Omental fat pad (tissue), 4 donors: ENCODE results near the gene SLC27A2. TPM values are rescaled to one million over a fixed set of nuclear protein-coding genes. Genes with fewer than 3 reads are reported as not detected.
"Not testable (repeated sequence)": the region's sequence is repeated elsewhere in the genome, so short reads cannot be mapped to it uniquely, and the experiment has no call there.

Experiments
- ATAC-seq: fragments of 150-250 bp; one replicate; pipeline ENCODE4 v1.9.1; 2016; ENCODE audit warnings: mild to moderate bottlenecking, moderate library complexity; ENCODE audit not compliant: low FRiP score
- DNase-seq: peaks from one replicate; pipeline ENCODE4 v3.0.0-alpha.2; 2019; ENCODE audit warnings: low spot score
- total RNA-seq, 4 donors: library from RNA; depleted of rRNA; stranded (reverse); fragments of >200 nt; gene quantifications; one replicate each; pipeline ENCODE4 v1.1.0, GENCODE V29; 2016
- TF ChIP-seq, protein P1 (sequence below), 3 donors: fragments of 450-650 bp; IDR thresholded peaks; one replicate each; pipeline ENCODE4 v1.5.1; 2016 to 2017; ENCODE audit warnings: antibody characterized with exemption in 3 of 3, mild to moderate bottlenecking in 3 of 3, moderate library complexity in 2 of 3

The SLC27A2 gene
- total RNA-seq, 4 donors from 2014 or later, result 1.6 to 11.4 (median 5.5) TPM

DNA sequence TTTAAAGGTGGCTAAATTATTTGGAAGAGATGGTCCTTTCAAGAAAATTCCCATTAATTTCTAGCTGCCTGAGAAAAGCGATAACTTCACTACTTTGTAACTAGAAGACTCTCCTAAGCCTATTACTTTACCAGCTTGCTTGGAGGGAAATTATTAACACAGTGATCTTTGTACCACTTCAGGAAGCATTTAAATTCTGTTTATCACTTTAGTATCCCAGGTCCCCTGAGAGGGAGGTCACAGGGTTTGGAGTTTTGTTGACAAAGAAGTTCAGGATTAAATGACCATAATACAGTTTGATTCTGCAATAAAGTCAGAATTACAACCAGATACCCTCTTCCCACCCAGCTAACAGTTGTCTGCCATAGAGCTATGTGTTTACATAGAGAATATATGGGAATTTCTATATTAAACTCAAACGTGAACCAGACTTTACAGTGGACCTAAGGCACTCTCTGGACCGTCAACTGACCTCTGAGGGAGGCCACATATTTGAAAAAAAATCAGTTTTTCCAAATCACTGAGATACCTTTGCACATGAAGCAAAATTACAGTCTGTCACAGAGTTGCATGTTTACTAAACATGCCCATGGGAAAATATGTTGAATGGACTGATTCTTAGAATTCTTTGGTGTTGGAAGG, 3.0 kb downstream of the SLC27A2 start:
- TF ChIP-seq, protein P1, sequence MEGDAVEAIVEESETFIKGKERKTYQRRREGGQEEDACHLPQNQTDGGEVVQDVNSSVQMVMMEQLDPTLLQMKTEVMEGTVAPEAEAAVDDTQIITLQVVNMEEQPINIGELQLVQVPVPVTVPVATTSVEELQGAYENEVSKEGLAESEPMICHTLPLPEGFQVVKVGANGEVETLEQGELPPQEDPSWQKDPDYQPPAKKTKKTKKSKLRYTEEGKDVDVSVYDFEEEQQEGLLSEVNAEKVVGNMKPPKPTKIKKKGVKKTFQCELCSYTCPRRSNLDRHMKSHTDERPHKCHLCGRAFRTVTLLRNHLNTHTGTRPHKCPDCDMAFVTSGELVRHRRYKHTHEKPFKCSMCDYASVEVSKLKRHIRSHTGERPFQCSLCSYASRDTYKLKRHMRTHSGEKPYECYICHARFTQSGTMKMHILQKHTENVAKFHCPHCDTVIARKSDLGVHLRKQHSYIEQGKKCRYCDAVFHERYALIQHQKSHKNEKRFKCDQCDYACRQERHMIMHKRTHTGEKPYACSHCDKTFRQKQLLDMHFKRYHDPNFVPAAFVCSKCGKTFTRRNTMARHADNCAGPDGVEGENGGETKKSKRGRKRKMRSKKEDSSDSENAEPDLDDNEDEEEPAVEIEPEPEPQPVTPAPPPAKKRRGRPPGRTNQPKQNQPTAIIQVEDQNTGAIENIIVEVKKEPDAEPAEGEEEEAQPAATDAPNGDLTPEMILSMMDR (IDR thresholded peaks at IDR 0.05), result no peak
- ATAC-seq, result no peak
- DNase-seq, result no peak

DNA sequence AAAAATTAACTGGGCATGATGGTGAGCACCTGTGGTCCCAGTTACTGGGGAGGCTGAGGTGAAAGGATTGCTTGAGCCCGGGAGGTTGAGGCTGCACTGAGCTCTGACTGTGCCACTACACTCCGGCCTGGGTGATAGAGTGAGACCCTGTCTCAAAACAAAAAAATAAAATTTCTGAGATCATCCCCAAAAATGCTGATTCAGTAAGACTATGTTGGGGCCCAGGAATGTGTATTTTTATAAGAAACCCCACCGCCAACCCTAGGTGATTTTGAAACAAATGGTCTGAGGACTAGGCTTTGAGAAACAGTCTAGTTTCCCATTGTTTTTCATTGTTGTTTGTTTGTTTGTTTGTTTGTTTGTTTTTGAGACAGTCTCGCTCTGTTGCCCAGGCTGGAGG, 4.1 kb downstream of the SLC27A2 start:
- TF ChIP-seq, protein P1 (IDR thresholded peaks at IDR 0.05), result no peak
- ATAC-seq (no peak), DNase-seq (no peak)

DNA sequence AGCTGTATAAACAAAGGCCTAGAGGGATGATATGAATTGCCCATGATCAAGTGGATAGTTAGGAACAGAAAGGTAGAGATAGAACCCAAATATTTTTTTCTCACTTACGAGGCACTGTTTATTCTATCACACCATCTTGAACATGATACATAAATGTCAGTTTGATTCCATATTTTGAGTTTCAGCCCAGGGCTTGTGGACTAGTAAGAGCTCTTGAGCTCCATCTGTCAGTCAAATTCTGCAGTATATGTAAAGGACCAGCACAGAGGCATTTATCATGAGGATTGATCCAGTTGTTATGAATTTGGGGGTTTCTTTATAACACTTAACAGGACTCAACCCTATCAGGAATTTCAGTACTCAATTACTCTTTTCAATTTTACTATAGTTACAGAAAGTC, 4.8 kb downstream of the SLC27A2 start:
- DNase-seq, result no peak

DNA sequence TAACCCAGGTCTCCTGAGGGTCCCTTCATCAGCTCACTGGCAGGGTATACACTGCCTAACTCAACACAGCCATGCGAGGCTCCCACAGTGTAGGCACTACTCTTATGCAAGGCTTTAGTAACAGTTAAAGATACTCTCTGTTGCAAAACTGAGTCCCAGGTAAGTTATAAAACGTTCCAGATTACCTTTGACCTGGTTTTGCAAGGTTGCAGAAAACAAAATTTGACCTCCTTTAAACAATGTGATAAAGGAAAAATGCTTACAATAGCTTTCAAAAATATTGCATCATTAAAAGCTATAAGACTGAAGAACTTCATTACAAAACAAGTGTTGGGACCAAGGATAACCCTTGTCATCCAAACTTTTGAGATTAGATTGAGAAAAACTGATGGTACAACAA, 5.5 kb downstream of the SLC27A2 start:
- ATAC-seq (no peak), DNase-seq (no peak)
- TF ChIP-seq, protein P1 (IDR thresholded peaks at IDR 0.05), result no peak

More for the DNA sequence above, 4.8 kb downstream of the SLC27A2 start:
- no peak for ATAC-seq
- TF ChIP-seq, protein P1 (IDR thresholded peaks at IDR 0.05), result no peak

DNA sequence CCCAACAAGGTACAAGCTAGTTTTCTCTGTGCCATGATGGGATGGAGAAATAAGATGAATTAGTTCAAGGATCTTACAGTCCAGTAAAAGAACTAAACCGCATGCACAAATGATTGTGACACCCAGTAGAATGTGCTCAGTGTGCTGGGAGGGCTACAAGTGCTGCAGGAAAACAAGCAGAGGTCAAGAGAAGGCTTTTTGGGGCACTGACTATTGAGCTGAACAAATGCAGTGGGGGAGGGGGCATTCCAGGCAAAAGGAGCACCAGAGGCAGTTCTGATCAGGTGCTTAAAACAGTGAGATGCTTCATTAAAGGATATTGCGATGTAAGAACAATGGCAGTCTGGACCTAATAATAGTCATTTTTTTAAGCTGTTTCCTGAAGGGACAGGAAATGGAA, 6.0 kb downstream of the SLC27A2 start:
- no peak for ATAC-seq

DNA sequence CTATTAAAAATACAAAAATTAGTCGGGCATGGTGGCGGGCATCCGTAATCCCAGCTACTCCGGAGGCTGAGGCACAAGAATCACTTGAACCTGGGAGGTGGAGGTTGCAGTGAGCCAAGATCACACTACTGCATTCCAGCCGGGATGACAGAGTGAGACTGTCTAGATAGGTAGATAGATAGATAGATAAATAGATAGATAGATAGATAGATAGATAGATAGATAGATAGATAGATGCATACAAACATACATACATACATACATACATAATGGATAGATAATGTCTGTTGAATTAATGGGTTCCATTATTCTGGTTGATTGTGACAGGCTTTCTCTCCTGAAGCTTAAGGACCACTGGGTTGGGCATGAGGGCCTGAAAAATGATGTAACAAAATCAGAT, 6.8 kb downstream of the SLC27A2 start:
- ATAC-seq, DNase-seq: not testable (repeated sequence)

More for the DNA sequence above, 6.0 kb downstream of the SLC27A2 start:
- no peak for DNase-seq
- TF ChIP-seq, protein P1 (IDR thresholded peaks at IDR 0.05), result no peak

DNA sequence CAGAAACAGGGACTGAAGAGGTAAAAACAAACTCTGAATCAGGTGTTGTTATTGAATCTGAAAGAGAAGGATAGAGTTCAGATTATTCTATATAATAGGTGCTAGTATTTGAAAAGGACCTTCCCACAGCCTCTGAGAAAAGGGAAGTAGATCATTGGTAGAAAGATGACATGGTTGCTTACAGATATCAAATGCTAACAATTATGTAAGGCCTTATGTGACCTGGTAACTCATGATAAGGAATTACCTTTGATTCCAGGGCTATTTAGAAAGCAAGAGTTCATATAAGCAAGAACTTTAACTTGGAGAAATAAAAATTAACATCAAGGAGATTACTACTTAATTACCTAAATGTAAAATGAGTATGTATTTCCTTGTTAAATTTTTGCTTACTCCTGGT, 7.6 kb downstream of the SLC27A2 start:
- TF ChIP-seq, protein P1 (IDR thresholded peaks at IDR 0.05), result no peak
- ATAC-seq (no peak), DNase-seq (no peak)
